HG02642 (cell line): ENCODE measurements around the gene INA.

Source experiments
- ATAC-seq: cut with Tn5 transposase; IDR thresholded peaks from one replicate; pipeline ENCODE4 v1.9.1; 2021; ENCODE audit warnings: mild to moderate bottlenecking; ENCODE audit not compliant: unreplicated experiment, poor library complexity

INA gene

DNA sequence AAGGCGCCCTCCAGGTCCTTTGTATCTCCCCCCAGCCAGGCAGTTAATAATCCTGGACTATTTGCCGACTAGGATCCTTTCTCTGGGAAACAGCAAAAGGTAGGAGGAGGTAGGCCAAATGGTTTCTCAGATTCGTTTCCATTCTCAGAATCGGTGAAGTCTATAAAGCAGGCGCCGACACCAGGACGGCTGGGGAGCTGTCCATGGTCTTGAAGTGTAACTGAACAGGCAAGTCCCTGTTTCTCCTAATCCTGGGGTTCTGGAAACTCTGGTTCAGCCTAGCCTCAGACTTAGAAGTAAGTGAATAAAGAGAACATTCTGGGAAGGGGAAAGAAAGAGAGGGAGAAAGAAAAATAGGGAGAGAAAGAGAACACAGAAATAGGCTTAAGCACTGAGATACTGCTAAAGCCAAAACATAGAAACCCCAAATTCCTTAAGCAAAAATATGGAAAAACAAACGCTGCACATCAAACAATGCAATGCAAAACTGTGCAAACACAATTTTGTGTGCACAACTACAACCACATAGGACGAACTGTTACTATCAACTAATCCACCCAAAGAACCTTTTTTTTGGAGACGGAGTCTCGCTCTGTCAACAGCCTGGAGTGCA is 11.1 kb upstream of the INA start:
- no peak for ATAC-seq

DNA sequence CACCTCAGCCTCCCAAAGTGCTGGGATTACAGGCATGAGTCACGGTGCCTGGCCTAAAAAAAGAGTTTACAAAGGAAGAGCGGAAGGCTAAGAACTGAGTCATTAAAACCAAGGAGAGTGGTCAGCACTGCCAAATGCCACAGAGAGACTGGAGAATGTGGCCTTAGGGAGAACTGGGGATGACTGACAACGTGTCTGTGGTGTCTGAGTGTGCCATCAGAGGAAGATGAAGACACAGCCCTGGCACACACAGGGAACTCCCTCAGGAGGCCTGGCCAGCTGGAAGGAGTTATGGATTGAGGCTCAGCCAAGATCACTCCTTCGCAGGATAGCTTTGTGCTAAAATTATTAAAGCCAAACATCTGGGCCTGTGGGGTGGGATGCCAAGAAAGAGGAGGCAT is 3.9 kb upstream of the INA start:
- ATAC-seq: no peak

- ATAC-seq: no peak
Measured at GRCh38 chr10:103276251-103276895, 565 bp upstream of the INA start.

GRCh38 chr10:103277713-103278536 is 987 bp downstream of the INA start:
- no peak for ATAC-seq

DNA sequence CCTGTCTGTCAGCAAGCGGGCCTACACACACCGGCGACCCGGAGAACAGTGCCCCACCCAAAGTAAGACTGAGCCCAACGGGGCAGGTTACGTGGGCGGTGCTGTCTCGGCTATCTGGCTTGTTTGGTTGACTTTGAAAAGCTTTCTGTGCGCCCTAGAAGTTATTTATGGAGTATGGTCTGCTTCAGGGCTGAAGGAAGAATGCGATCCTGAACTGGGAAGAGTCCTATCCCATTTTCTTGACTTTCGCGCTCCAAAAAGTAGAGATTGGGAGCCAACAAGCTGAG is 1.5 kb downstream of the INA start:
- ATAC-seq: no peak

- no peak for ATAC-seq
Measured at GRCh38 chr10:103278862-103279298, 1.9 kb downstream of the INA start.

GRCh38 chr10:103280031-103280430 is 3.1 kb downstream of the INA start:
- no peak for ATAC-seq

GRCh38 chr10:103280506-103280905 is 3.6 kb downstream of the INA start:
- no peak for ATAC-seq

DNA sequence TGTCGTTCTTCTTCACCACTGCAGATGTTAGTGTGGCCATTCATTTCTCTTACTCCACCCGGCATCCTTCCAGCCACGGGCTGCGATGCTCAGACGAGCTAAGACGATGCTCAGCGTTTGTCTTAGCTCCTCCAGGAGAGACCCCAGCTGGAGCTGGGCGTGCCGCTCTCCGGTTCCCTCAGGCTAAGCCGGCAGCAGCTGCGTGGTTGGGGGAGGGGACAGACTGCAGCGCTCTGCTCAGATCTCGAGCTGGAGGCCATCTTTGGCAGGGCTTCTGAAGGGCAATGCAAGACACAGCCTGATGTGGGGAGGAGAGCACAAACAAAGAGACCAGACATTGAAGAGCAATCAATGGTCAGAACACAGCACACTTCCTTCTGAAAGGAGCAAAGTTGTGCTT is 4.8 kb downstream of the INA start:
- no peak for ATAC-seq

GRCh38 chr10:103282961-103283360 is 6.0 kb downstream of the INA start:
- ATAC-seq: no peak

DNA sequence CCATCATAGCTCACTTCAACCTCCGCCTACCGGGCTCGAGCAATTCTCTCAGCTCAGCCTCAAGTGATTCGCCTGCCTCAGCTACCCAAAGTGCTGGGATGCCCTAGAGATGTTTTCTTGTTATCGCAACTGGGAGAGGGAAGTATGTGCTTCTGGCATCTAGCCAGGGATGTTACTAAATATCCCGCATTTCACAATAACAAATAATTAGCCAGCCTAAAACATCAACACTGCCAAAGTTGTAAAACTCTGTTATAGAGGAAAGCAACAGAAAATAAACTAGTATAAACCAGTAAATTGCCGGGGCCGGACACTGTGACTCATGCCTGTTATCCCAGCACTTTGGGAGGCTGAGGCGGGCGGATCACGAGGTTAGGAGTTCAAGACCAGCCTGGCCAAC is 7.2 kb downstream of the INA start:
- ATAC-seq: no peak

GRCh38 chr10:103287992-103288391 is 11.1 kb downstream of the INA start:
- no peak for ATAC-seq

DNA sequence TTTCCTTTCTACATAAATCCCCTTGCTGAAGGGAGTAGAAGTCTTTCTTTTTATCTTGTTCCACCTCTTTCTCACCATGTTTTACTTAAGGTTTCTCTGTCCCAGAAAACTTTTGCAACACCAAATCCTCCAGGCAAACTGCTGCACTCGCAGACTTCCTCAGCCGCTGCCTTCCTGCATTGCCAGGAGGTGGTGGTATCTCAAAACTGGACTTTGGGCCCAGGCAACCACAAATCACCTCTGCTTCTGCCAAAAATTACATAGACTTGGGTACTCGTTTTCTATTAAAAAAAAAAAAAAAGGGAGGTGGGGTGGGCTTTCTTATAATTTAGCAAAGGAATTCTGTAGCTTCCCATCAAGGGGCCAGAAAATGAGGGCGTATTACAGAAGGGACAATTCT is 14.7 kb downstream of the INA start:
- ATAC-seq: no peak

DNA sequence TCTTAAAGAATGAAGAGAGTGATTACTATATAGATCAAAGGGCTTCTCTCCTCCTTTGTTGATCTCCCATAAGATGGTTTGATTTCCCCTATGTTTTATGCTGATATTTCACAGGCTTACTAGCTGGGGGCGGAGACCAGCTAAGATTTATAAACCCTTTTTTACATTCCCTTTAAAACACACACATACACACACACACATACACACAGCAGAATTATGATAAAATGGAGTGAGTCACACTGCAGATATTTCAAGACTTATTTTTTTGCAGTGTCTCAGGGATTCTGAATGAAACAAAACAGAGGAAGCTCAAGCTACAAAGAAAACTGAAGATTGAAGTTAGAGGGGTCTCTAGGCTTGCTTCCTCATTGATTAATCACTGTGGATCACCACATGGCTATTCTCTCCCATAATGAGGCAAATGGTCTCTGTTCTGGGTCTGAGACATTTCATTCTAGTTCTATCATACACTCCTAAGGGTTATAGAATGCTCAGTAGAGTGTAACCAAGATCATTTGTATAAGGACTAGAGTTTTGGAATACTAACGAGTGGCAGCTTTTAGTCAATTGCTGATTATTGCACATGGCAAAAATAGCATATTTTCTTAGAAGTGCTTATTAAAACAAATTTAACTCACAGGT is 18.6 kb downstream of the INA start:
- no peak for ATAC-seq

DNA sequence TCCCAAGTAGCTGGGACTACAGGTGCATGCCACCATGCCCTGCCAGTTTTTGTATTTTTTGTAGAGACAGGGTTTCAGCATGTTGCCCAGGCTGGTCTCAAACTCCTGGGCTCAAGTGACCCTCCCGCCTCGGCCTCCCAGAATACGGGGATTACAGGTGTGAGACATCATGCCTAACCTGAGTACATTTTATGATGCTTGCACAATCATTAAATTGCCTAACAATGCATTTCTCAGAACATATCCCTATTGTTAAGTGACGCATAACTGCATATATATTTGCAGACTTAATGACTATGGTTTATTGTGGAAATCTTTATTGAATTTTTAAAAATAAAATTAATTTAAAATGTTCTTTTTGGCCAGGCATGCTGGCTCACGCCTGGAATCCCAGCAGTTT is 30.7 kb downstream of the INA start:
- no peak for ATAC-seq

DNA sequence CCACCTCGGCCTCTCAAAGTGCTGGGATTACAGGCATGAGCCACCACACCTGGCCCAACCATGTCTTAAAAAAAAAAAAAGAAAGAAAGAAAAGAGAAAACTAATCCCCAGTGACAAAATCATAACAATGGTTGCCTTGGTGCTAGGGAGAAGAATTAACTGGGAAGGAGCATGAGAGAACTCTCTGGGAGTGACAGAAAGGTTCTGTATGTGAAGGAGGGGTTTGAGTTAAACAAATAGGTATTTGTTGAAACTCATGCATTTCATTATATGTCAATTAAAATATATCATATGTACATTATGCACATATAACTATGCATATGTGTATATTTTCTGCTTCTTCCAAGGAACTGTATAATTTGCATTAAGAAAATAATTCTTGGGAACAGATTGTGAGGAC is 33.3 kb downstream of the INA start:
- ATAC-seq: no peak

GRCh38 chr10:103316087-103316486 is 39.1 kb downstream of the INA start:
- ATAC-seq: no peak

- no peak for ATAC-seq
Measured at GRCh38 chr10:103327906-103328305, 51.0 kb downstream of the INA start.

DNA sequence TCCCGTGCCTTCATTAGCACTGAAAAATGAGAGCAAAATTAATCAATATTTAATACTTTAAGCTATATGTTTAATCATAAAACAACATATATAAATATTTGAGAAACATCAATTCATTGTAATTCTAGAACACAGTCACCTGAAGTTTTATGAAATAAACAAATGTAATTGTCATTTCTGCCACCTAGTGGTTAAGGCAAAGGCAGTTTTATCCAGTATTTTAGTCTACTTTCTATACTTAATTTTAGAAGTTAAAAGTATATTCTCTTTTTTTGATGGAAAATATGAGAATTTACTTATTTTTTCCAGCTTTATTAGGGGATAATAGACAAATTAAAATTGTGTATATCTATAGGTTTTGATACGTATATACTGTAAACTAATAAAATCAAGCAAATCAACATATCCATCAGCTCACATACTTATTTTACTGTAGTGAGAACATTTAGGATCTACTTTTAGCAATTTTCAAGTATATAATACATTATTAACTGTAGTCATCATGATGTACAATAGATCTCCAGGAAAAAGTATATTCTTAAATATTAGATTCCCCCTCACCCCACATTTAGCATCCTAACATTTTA is 57.1 kb downstream of the INA start:
- no peak for ATAC-seq

- ATAC-seq: no peak
Measured at GRCh38 chr10:103334567-103334966, 57.6 kb downstream of the INA start.

DNA sequence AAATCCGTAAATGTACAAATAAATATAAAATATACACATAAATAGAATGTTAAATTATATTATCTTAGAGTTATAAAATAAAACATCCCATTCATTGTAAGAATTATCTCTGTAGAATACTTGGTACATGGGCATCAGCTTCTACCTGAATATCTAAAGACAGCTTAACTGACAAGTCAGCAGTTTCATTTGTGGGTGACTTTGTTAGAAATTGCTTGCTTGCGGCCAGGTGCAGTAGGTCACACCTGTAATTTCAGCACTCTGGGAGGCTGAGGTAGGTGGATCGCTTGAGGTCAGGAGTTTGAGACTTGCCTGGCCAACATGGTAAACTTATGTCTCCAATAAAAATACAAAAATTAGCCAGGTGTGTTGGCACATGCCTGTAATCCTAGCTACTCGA is 59.4 kb downstream of the INA start:
- no peak for ATAC-seq
